Fibroblast of skin of right biceps (primary cell): ENCODE measurements around the gene SOX18.
"Not testable (repeated sequence)": the region's sequence is repeated elsewhere in the genome, so short reads cannot be mapped to it uniquely, and the experiment has no call there.

Source experiments
- DNase-seq: peaks from one replicate; pipeline ENCODE4 v3.0.0-alpha.2; 2013

Gene SOX18

DNA sequence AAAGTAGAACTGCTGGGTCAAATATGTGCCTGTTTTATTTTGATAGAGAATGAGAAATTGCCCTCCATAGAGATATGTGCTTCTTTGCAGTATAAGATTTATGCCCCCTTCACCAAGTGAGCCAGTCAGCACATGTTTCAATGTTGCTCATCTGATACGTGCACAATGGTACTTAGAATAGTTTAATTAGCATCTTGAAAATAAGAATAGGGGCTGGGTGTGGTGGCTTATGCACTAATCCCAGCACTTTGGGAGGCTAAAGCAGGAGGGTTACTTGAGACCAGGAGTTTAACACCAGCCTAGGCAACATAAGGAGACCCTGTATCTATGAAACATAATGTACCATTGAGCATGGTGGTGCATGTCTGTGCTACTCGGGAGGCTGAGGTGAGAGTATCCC lies 33.8 kb downstream of the SOX18 start:
- no peak for DNase-seq

DNA sequence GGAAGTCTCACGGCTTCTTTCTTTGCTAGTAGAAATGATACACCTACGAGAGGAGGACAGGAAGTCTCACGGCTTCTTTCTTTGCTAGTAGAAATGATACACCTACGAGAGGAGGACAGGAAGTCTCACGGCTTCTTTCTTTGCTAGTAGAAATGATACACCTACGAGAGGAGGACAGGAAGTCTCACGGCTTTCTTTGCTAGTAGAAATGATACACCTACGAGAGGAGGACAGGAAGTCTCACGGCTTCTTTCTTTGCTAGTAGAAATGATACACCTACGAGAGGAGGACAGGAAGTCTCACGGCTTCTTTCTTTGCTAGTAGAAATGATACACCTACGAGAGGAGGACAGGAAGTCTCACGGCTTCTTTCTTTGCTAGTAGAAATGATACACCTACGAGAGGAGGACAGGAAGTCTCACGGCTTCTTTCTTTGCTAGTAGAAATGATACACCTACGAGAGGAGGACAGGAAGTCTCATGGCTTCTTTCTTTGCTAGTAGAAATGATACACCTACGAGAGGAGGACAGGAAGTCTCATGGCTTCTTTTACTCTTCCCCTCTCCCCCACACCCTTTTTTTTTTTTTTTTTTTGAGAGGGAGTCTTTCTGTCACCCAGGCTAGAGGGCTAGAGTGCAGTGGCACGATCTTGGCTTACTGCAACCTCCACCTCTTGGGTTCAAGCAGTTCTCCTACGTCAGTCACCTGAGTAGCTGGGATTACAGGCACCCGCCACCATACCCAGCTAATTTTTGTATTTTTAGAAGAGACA lies 36.9 kb downstream of the SOX18 start:
- DNase-seq = not testable (repeated sequence)

DNA sequence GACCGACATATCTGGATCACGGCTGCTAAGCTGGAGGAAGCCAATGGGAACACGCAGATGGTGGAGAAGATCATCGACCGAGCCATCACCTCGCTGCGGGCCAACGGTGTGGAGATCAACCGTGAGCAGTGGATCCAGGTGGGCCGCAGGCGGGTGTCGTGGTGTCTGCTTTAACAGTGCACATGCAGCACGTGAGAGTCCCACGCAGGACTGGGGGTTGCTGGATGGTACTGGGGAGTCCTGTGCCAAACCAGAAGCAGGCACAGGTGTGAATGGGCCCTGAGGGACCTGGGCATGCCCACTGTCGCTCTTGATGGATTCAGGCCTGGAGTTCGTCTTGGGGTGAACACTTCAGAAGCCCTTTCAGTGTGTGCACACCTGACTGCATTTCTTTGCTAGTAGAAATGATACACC lies 38.1 kb downstream of the SOX18 start:
- no peak for DNase-seq

DNA sequence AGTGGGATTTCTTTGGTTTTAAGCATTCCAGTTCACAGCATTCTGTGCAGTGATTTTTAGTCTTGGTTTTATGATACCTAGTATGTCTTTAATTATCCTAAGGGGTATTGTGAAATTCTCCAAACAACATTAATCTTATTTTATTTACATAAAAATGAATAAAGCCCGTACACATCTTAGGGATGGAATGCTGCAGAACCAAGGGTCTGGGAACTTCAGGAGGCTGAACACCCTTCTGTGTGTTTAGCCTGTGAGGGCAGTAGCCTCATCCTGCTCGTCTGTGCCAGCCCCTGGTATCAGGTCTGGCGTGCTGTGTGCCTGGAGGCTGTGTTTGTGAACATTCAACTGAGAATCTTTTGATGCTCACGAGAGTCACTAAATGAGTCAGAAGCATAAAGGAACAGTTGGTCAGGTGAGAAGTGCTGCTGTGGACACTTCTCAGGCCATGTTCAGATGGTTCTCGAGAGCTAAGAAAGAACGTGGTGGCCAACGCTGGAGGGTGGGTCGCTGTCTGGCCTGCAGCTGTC lies 38.7 kb downstream of the SOX18 start:
- peak; percentile 6 for DNase-seq

DNA sequence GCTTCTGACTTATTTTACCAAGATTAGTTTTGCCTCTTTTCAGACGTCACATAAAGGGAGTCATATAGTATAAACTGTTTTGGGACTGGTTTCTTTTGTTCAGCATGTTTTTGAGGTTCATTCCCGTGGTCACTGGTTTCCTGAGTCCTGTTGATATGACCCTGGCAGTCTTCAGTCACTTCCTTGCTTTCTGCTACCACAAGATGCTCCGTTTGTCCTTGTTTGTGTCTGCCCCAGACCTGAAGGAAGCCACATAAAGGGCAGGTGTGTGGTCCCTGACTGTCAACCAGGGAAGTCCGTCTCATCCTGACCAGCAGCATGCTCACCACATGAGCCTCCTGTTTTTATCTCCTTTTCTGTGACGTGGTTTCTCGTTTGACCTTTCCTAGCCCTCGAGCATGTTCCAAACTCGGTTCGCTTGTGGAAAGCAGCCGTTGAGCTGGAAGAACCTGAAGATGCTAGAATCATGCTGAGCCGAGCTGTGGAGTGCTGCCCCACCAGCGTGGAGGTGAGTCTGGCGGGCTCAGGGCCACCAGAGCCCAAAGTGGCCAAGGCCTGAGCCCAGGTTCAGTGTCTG lies 39.5 kb downstream of the SOX18 start:
- no peak for DNase-seq

DNA sequence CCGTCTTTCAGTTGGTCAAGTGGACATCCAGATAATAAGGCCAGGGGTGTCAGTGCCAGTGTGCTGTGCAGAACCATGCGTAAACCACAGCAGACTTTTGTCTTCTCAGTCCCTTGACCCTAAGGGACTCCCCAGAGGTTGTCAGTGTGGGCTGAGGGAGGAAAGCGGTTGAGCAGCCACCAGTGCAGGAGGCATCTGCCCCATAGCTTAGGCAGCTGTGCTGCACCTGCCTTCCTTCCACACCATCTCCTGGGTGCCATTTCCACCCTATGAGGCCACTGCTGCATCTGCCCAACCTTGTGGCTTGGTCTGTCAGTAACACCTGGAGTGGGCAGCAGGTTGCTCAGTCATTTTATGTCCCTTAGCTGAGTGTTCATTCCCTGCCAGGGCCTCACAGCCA lies 42.5 kb downstream of the SOX18 start:
- no peak for DNase-seq

DNA sequence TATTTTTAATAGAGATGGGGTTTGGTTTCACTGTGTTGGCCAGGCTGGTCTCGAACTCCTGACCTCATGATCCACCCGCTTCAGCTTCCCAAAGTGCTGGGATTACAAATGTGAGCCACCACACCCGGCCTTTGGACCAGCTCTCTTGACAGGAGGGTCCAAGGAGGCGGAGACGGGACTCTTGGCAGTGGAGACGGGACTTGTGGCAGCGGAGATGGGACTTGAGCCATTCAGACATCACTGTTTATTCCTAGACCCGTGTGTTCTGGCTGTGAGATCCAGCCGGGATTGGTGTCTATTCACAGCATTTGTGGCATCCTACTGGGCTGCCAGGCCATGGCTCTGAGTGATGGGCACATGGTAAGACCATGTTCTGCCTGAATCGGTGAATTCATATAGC lies 42.9 kb downstream of the SOX18 start:
- no peak for DNase-seq

DNA sequence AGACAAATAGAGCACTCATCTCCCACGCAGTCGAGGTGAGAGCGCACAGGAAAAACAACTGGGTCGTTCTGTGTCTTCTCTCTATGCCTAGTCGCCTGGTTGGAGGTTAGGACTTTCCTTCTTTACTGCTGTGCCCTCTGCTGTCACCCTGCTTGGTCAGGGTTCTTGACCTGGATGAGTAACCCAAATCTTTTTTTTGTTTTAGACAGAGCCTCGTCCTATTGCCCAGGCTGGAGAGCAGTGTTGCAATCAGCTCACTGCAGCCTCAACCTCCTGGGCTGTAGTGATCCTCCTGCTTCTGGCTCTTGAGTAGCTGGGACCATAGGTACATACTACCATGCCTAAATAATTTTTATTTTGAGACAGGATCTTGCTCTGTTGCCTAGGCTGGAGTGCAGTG lies 44.0 kb downstream of the SOX18 start:
- no peak for DNase-seq

DNA sequence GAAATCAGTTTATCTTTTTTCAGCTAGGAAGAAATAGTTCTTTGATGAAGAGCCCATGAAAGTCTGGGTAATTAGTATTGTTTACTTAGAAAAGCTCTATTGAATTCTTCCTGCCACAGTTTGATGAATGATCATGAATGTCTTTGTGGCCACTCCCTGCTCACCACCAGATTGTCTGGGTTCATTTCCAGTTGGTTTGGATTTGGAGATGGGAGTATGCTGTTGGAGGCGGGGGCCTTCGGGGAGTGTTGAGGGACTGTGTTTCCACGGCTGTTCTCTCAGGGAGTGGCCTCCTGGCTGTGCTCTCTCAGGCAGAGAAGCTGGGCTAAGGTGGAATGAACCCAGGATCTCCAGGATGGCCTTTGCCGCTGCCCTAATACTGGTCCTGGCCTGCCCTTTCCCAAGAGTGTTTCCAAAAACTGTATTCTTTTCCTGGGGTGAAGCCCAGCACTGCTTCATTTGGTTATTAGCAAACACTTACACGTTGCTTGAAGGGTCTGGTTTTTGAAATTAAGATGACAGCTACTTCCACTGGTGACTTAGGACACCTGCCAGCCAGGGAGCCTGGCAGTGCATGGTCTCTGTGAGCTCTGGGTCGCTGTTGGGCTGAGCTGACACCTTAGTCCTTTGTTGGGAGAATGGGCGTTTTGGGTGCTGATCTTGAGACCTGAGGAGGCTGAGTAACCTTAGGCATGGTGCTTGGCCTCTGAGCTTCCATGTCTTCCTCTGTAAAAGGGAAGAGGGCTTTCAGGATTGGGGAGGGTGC lies 45.3 kb downstream of the SOX18 start:
- no peak for DNase-seq

DNA sequence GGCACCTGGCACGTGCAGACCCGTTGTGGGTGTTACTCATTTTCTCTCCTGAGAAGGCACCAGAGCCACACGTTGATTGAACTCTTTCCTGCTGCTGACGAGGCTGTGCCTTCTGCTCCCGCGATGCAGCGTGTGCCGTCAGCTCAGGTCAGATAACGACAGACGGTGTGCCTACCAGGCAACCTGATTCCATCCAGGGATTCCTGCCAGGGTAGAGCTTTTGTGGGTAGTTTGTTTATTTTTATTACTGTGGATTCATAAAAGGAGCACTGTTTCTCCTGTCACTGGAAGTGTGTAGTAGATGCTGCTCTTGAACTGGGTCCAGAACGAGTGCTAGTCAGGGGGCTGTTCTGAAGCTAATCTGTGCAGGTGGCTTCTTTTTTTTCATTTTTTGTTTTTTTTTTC lies 47.8 kb downstream of the SOX18 start:
- no peak for DNase-seq

DNA sequence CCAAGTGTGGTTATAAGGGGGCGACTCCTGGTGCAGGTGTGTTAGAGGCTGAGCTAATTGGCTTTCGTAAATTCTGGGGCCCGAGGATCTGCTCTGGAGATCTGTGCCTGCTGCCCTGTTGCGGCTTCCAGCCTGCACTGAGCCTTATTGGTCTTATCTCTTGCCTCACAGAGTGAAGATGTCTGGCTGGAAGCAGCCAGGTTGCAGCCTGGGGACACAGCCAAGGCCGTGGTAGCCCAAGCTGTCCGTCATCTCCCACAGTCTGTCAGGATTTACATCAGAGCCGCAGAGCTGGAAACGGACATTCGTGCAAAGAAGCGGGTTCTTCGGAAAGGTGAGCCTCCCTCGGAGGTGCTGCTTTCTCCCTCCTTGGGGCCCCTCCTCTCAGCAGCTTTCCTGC lies 48.5 kb downstream of the SOX18 start:
- DNase-seq = no peak
